ENCODE data around the gene SRSF1.

- TF ChIP-seq POLR2AphosphoS5 (IDR thresholded peaks at IDR 0.05) (no peak), POLR2A (IDR thresholded peaks at IDR 0.05) (no peak), CTCF (IDR thresholded peaks at IDR 0.05) (no peak), EP300 (IDR thresholded peaks at IDR 0.05) (no peak)
Measured at GRCh38 chr17:58002973-58003372, 4.1 kb downstream of the SRSF1 start.

Data from sigmoid colon (tissue), 4 donors.